ENCODE results near the gene CCDC88A. TPM values are rescaled to one million over a fixed set of nuclear protein-coding genes. Genes with fewer than 3 reads are reported as not detected.

The CCDC88A gene
- polyA plus RNA-seq, 1 experiment: 18.7 TPM

Small RNAs within 50 kb of the gene (small RNA-seq; reads per million reads assigned to genes)
- not detected for gene RF00019 (ENCODE audit: insufficient read length, low read depth, low replicate concordance)
- gene RNU6-221P (ENCODE audit: insufficient read length, low read depth, low replicate concordance): not detected
- not detected for gene RNU6-775P (ENCODE audit: insufficient read length, low read depth, low replicate concordance)

Other genes with a start within 250 kb of the CCDC88A start
- 3.8 and 8.4 TPM in 2 replicates for gene CLHC1, start 187.6 kb downstream of the CCDC88A start, polyA plus RNA-seq (2011; rRNA removed)
- gene RPS27A, start 187.2 kb downstream of the CCDC88A start, polyA plus RNA-seq (2011; rRNA removed): 769 and 1,763 TPM in 2 replicates
- gene MTIF2, start 150.6 kb downstream of the CCDC88A start, polyA plus RNA-seq (2011; rRNA removed): 11.1 and 20.3 TPM in 2 replicates
- gene CFAP36, start 99.9 kb upstream of the CCDC88A start, polyA plus RNA-seq (2011; rRNA removed): 9.9 and 28.5 TPM in 2 replicates
- 9.8 and 24.8 TPM in 2 replicates for gene PPP4R3B, start 197.8 kb upstream of the CCDC88A start, polyA plus RNA-seq (2011; rRNA removed)